Peyer's patch (tissue), 4 donors: Measurements from ENCODE around the gene CHD5.

Source experiments
- CTCF ChIP-seq, 6 experiments: fragments of 450-650 bp in 4 of 6; fragments of 200-600 bp in 2 of 6; sonication (generic) in 1 of 6; IDR thresholded peaks; one replicate each; pipeline ENCODE4 v1.5.1; 2017 to 2019; ENCODE audit warnings: antibody characterized with exemption in 6 of 6, mild to moderate bottlenecking in 3 of 6, moderate library complexity in 1 of 6
- POLR2A ChIP-seq, 2 donors: fragments of 450-650 bp; IDR thresholded peaks; one replicate each; pipeline ENCODE4 v1.5.1; 2017; ENCODE audit warnings: antibody characterized with exemption in 2 of 2, mild to moderate bottlenecking in 2 of 2, moderate library complexity in 2 of 2

- TF ChIP-seq POLR2A (IDR thresholded peaks at IDR 0.05) (no peak), CTCF (IDR thresholded peaks at IDR 0.05) (no peak)
These were observed 51.6 kb downstream of the CHD5 start for GRCh38 chr1:6128276-6129081.
